ENCODE measurements around the gene OGN. TPM values are rescaled to one million over a fixed set of nuclear protein-coding genes. Genes with fewer than 3 reads are reported as not detected.

The OGN gene
- total and polyA plus RNA-seq, 10 of the 15 experiments (the other 5 are each of a cell fraction or from before 2014, with no cell fraction given) = 0.04 to 2.5 (median 0.15) TPM; not detected in 4

DNA sequence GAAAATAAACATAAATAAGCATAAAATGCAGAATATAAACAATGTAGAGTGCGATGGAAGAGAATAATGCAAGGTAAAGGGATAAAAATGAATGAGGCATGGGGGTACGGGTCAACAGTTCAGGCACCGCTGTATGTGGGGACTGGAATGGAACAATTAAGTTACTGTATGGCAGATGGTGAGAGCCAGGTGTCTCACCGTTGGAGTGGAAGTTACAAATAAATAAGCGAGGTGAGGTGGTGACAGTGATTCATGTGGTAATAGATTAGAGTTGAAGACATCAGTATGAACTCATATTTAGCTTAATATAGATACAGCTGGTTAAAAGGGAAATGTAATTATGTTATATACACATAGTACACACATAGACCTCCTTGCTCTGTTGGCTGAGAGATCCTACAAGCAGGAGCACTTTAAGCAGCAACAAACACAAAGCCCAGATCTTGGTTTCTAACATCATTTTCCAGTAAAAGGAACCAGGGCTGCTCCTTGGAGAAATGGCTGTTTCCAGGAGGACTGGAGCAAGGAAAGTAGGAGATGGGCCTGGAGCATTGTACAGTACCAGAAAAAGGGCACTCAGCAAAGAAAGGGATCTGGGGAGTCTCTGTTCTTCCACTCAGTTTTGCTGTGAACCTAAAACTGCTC is 22.2 kb upstream of the OGN start:
- FAIRE-seq = no peak
- no peaks in the 10 kb centered on the region for H3K9me3 ChIP-seq (replicated peaks; ENCODE audit: control insufficient read depth, insufficient read depth, low read length)
- ChIA-PET POLR2A (no interaction called here), SMC1A (ENCODE audit: uncharacterized antibody, unreplicated experiment) (no interaction called here), CTCF (no interaction called here), RAD21 (ENCODE audit: unreplicated experiment) (no interaction called here)
- TF ChIP-seq CREM (IDR thresholded peaks at IDR 0.05; ENCODE audit: low read depth) (no peak), MEF2A (IDR thresholded peaks at IDR 0.05; ENCODE audit: insufficient read depth, low read depth, low read length) (no peak), IKZF2 (IDR thresholded peaks at IDR 0.05) (no peak)
- no peak overlapping the region for H3K9ac ChIP-seq (ENCODE audit: control insufficient read depth, insufficient read depth, low read length)
- no peaks in the 10 kb centered on the region for H3K79me2 ChIP-seq (ENCODE audit: control insufficient read depth, insufficient read depth, low read length)
- in situ Hi-C loops (cut with MboI) = no loop called here
- H4K20me1 ChIP-seq (ENCODE audit: control insufficient read depth, insufficient read depth) = no peaks in the 10 kb centered on the region
- H3K4me2 ChIP-seq (ENCODE audit: control insufficient read depth, insufficient read depth) = no peak overlapping the region
- no peak overlapping the region for H3K4me3 ChIP-seq
- intact Hi-C loops (cut with micrococcal nuclease; ENCODE audit: unreplicated experiment) = no loop called here
- no peaks in the 10 kb centered on the region for H3K36me3 ChIP-seq (ENCODE audit: control insufficient read depth in 2 of 2, insufficient read depth in 2 of 2, low read length in 1 of 2)
- BruUV-seq (replicated peaks) = no TSS peak
- DNase-seq (ENCODE audit: low read depth, low spot score) = no peak
- 86% methylated on average over 5 of the region's 5 CpGs for WGBS (ENCODE audit: insufficient coverage, insufficient replicate concordance, low lambda C conversion rate, missing lambda C conversion rate)
- no peak overlapping the region for H2AFZ ChIP-seq (ENCODE audit: control insufficient read depth, low read depth, low read length)
- no peaks in the 10 kb centered on the region for H3K27me3 ChIP-seq (replicated peaks in 1 of 2; ENCODE audit: control insufficient read depth in 2 of 2, insufficient read depth in 2 of 2, low read length in 1 of 2)
- ATAC-seq = no peak
- H3K27ac ChIP-seq (ENCODE audit: control insufficient read depth, insufficient read depth) = no peak overlapping the region
- H3K4me1 ChIP-seq (ENCODE audit: control insufficient read depth, insufficient read depth, low read length) = no peaks in the 10 kb centered on the region

DNA sequence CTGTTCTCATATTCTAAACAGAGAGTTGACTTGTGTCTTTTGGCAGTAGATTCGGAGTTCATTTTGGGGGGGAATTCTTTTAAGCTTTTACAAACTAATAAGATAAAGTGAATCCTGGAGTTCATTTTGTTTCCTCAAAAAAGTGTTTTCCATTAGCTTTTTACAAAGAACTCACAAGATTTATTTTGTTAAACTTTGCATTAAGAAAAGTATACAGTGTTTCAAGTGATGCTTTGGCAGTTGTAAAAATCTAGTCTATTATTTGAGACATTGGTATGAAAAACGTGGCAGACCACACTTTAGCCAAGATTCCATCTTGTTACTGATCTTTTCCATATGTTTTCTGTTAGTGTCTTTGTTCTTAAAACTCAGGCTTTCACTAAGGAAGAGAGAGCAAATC is 21.1 kb upstream of the OGN start:
- H3K4me1 ChIP-seq (ENCODE audit: control insufficient read depth, insufficient read depth, low read length) = no peaks in the 10 kb centered on the region
- H3K9ac ChIP-seq (ENCODE audit: control insufficient read depth, insufficient read depth, low read length) = no peak overlapping the region
- H3K9me3 ChIP-seq (replicated peaks; ENCODE audit: control insufficient read depth, insufficient read depth, low read length) = no peaks in the 10 kb centered on the region
- 76% methylated on average over 2 of the region's 2 CpGs for WGBS (ENCODE audit: insufficient coverage, insufficient replicate concordance, low lambda C conversion rate, missing lambda C conversion rate)
- ChIA-PET SMC1A (ENCODE audit: uncharacterized antibody, unreplicated experiment) (interaction anchor here (1.1 kb wide), 1 partner anchor 111 kb away, joined by 3 read pairs; no protein-coding TSS in a partner anchor), CTCF (interaction anchor here (0.6 to 1.4 kb wide), 3 partner anchors 9 to 286 kb away, joined by 3 to 4 read pairs (median 3); no protein-coding TSS in a partner anchor), RAD21 (ENCODE audit: unreplicated experiment) (no interaction called here), POLR2A (no interaction called here)
- no peak overlapping the region for H3K4me3 ChIP-seq
- intact Hi-C loops (cut with micrococcal nuclease; ENCODE audit: unreplicated experiment) = no loop called here
- H3K36me3 ChIP-seq (ENCODE audit: control insufficient read depth in 2 of 2, insufficient read depth in 2 of 2, low read length in 1 of 2) = no peaks in the 10 kb centered on the region
- TF ChIP-seq NFYA (IDR thresholded peaks at IDR 0.05; ENCODE audit: borderline replicate concordance, low read depth, low read length) = no peak
- no peak overlapping the region for H3K4me2 ChIP-seq (ENCODE audit: control insufficient read depth, insufficient read depth)
- H3K27me3 ChIP-seq (replicated peaks in 1 of 2; ENCODE audit: control insufficient read depth in 2 of 2, insufficient read depth in 2 of 2, low read length in 1 of 2) = no peaks in the 10 kb centered on the region
- no TSS peak for BruUV-seq (replicated peaks)
- ATAC-seq = no peak
- H4K20me1 ChIP-seq (ENCODE audit: control insufficient read depth, insufficient read depth) = no peaks in the 10 kb centered on the region
- no peaks in the 10 kb centered on the region for H3K79me2 ChIP-seq (ENCODE audit: control insufficient read depth, insufficient read depth, low read length)
- no peak for FAIRE-seq
- H3K27ac ChIP-seq (ENCODE audit: control insufficient read depth, insufficient read depth) = no peak overlapping the region
- H2AFZ ChIP-seq (ENCODE audit: control insufficient read depth, low read depth, low read length) = no peak overlapping the region
- DNase-seq (ENCODE audit: low read depth, low spot score) = no peak
- in situ Hi-C loops (cut with MboI) = no loop called here

All from GM12878 (cell line).